Stimulated activated CD8-positive, alpha-beta memory T cell treated with anti-CD3 and anti-CD28 coated beads, Interleukin-4, amount 100 ng/mL, for 4 hours (primary cell): ENCODE measurements around the gene CELSR2.
"Not testable (repeated sequence)": the region's sequence is repeated elsewhere in the genome, so short reads cannot be mapped to it uniquely, and the experiment has no call there.

Experiments
- DNase-seq, 2 donors: peaks; one replicate each; pipeline ENCODE4 v3.0.0-alpha.2; 2020; ENCODE audit warnings: low read depth in 2 of 2, low spot score in 1 of 2

Gene CELSR2

DNA sequence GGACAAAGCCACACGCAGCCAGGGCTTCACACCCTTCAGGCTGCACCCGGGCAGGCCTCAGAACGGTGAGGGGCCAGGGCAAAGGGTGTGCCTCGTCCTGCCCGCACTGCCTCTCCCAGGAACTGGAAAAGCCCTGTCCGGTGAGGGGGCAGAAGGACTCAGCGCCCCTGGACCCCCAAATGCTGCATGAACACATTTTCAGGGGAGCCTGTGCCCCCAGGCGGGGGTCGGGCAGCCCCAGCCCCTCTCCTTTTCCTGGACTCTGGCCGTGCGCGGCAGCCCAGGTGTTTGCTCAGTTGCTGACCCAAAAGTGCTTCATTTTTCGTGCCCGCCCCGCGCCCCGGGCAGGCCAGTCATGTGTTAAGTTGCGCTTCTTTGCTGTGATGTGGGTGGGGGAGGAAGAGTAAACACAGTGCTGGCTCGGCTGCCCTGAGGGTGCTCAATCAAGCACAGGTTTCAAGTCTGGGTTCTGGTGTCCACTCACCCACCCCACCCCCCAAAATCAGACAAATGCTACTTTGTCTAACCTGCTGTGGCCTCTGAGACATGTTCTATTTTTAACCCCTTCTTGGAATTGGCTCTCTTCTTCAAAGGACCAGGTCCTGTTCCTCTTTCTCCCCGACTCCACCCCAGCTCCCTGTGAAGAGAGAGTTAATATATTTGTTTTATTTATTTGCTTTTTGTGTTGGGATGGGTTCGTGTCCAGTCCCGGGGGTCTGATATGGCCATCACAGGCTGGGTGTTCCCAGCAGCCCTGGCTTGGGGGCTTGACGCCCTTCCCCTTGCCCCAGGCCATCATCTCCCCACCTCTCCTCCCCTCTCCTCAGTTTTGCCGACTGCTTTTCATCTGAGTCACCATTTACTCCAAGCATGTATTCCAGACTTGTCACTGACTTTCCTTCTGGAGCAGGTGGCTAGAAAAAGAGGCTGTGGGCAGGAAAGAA lies 25.5 kb downstream of the CELSR2 start:
- no peak for DNase-seq

DNA sequence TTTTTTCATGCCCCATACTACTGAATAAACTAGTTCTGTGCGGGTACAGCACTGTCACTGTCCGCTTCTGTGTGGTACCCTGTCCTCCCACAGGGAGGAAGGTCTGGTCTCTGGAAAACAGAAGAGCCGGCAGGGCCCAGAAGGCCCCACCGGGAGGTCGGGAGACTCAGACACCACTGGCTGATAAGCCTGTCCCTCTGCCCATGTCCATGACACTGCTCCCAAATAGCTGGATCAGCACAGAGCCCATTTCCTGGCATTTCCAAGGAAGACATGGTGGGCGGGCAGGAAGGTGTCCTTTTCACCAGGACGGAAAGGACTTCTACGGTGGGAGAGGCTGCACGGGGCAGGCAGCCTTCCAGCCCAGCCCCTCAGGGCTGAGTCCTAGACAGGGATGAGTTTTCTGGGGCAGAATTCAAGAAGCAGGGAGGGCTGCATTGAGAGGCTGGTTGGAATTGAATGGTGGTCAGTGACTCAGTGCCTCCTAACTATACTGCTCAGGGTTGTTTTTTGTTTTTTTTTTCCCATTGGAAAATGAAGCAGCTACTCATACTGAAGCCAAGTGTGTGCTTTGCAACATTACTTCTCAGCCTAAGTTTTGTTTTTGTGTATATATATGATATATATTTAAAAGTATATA lies 26.5 kb downstream of the CELSR2 start:
- DNase-seq: no peak

- DNase-seq: peak; percentile 28 to 29
Observed at GRCh38 chr1:109277434-109278204, 28.3 kb downstream of the CELSR2 start.

GRCh38 chr1:109279615-109280278 lies 30.4 kb downstream of the CELSR2 start:
- DNase-seq: no peak

DNA sequence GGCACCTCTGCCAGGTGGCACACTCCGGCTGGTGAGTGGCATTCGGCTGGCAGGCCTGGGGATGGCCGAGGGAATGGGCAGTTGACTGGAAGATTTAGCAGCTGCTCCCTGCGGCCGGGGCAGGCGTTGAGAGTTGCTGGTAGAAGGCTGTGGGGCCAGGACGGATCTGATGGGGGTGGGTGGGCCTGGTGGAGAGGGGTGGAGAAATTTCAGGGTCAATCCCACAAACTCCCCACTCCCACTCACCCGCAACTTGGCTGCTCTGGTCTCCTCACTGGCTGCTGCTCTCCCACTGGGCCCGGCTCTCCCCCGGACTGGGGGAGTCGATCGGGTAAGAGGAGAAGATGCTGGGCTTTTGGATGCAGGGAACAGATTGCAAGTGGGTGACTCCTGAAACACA lies 31.5 kb downstream of the CELSR2 start:
- DNase-seq: no peak

- DNase-seq: no peak
Observed at GRCh38 chr1:109281680-109282496, 32.5 kb downstream of the CELSR2 start.

DNA sequence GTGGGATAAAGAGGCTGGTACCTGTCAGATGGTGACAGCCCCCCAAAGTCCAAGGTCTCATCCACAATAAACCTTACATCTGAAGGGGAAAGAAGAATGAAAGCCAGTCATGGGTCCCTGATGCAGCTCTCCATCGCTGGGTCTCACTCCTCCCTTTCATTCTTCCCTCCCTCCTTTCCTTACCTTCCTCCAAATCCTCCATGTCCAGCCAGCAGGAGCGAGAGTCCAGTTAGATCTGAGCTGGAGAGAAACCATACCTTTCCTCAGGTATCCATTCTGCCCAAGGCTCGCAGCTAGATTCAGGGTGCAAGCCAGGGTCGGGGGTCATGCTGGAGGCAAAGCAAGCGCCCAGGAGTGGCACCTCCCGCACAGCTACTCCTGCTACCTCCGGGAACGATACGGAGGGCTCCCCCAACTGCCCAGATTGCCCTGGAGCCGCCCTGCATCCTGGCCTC lies 33.2 kb downstream of the CELSR2 start:
- no peak for DNase-seq

DNA sequence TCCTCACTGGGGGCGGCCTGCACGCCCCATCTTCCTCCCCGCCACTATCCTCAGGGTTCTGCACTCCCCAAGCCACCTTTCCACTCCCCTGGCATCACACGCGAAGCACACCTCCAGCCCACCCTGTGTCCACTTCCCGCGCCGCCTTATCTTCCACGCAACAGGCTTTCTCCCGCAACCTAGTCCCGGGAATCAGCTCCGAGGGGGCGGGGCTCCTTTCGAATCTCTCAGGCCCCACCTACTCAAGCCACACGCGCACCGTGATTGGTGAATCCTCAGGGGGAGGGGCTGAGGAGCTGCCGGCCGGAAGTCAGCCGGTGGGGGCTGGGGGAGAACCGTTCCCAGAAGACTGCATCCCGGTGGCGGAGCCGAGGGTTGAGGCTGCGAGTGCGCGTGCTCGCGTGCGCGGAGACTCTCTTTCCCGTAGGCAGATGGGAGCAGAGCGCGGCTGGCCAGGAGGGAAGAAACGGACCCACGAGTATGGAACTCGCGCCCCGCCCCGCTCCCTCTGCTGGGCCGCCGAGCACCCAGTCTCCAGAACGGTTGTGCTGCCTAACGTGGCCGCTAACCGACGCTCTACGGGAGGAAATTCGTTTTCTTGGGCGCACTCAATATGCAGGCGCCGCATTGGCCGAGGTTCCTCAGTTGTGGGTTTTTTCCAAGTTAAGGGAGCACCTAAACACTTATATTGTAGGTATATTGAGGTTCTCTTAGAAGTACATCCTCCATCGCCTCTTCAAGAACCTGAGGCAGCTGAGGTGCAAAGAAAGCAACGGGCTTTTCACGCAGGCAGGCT lies 33.8 kb downstream of the CELSR2 start, which contains the start of gene PSRC1:
Gene PSRC1, minus strand, starts transcription at position 194 of the 796 bp plus-strand sequence.
- DNase-seq: peak; percentile 76 to 80

DNA sequence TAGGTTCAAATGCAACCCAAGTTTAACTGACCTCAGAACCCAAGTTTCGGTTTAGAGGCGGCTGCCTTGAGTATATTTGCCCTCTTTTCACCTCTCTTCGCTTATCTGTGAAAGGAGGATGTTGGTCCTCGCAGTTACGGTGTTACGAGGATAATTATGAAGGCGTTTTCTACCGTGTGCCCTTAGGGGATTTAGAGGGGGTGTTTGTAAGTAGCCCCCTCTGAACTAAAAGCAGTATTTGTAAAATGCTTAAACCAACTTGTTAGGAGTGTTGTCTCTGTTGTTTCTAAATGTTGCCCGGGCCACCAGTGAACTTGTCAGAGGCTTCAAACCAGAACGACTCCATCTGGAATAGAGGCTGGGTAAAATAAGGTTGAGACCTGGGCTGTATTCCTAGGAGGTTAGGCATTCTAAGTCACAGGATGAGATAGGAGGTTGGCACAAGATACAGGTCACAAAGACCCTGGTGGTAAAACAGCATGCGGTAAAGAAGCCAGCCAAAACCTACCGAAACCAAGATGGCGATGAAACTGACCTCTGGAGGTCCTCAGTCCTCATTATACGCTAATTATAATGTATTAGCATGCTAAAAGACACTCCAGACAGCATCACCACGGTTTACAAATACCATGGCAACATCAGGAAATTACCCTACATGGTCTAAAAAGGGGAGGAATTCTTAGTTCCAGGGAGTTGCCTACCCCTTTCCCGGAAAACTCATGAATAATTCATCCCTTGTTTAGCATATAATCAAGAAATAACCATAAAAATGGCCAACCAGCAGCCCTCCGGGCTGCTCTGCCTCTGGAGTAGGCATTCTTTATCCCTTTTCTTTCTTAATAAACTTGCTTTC lies 34.6 kb downstream of the CELSR2 start:
- DNase-seq: no peak

DNA sequence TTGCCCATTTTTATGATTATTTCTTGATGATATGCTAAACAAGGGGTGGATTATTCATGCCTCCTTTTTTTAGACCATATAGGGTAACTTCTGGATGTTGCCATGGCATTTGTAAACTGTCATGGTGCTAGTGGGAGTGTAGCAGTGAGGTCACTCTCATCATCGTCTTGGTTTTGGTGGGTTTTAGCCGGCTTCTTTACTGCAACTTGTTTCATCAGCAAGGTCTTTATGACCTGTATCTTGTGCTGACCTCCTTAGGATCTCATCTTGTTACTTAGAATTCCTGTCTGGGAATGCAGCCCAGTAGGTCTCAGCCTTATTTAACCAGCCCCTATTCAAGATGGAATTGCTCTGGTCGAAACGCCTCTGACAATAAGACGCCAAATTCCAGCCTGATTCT lies 37.4 kb downstream of the CELSR2 start:
- DNase-seq: not testable (repeated sequence)

GRCh38 chr1:109290137-109290536 lies 40.8 kb downstream of the CELSR2 start:
- DNase-seq: no peak

DNA sequence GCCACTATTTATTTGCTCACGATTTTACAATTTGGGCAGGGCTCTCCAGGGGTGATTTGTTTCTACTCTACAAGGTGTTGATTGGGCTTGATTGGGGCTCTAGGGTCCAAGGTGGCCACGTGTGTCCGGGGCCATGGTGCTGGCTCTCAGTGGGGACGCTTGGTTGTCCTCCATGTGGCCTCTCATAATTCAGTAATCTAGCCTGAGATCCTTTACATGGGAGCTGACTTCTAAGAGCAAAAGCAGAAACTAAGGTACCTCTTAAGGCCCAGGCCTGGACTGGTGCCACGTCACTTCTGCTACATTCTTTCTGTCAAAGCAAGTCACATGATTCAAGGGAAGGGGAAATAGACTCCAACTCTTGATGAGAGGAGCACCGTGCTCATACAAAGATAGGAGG lies 41.7 kb downstream of the CELSR2 start:
- no peak for DNase-seq

DNA sequence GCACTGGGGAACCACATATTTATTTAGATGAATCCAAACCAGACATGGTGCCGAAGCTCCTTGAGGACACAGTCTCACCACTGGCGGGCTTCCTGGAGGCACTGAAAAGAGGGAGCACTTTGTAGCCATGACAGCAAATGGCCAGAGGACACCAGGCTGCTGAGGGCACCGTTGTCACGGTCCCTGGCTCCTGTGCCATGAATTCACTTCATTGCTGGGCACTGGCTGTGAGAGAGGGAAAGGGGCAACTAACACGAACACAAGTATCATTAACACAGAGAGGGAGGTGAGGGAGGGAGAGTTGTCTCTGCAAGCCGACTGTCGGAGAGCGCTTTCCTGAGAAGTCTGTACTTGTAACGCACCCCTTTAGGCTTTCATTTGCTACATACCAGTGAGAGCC lies 43.0 kb downstream of the CELSR2 start:
- DNase-seq: no peak

- no peak for DNase-seq
Observed at GRCh38 chr1:109293026-109293425, 43.7 kb downstream of the CELSR2 start.

GRCh38 chr1:109294481-109294880 lies 45.1 kb downstream of the CELSR2 start:
- DNase-seq: no peak

GRCh38 chr1:109295712-109296415 lies 46.5 kb downstream of the CELSR2 start:
- DNase-seq: no peak

- DNase-seq: no peak
Observed at GRCh38 chr1:109296782-109297181, 47.4 kb downstream of the CELSR2 start.
